DND-41 (cell line): ENCODE results near the gene BACE1.

Source experiments
- ATAC-seq: fragments of 200-7000 bp; cut with Tn5 transposase; 3 replicates; pipeline ENCODE4 v1.9.1; 2021; ENCODE audit warnings: low read depth; ENCODE audit not compliant: insufficient read depth
- DNase-seq: peaks from one replicate; pipeline ENCODE4 v3.0.0-alpha.2; 2020
- H2AFZ ChIP-seq: 2 replicates; pipeline ENCODE4 v1.6.0; 2012; ENCODE audit warnings: low read depth, low read length
- H3K27ac ChIP-seq: 2 replicates; pipeline ENCODE4 v1.5.1; 2012; ENCODE audit warnings: low read length, inconsistent platforms
- H3K27me3 ChIP-seq: fragments of 200-600 bp; sonication (generic); 2 replicates; pipeline ENCODE4 v1.6.0; 2012; ENCODE audit warnings: low read length, mild to moderate bottlenecking, inconsistent platforms; ENCODE audit not compliant: insufficient read depth, poor library complexity
- H3K36me3 ChIP-seq: 2 replicates; pipeline ENCODE4 v1.5.1; 2012; ENCODE audit warnings: low read length, inconsistent platforms; ENCODE audit not compliant: insufficient read depth
- H3K4me1 ChIP-seq: 2 replicates; pipeline ENCODE4 v1.5.1; 2012; ENCODE audit warnings: mild to moderate bottlenecking, low read length; ENCODE audit not compliant: insufficient read depth
- H3K4me2 ChIP-seq: 2 replicates; pipeline ENCODE4 v1.6.0; 2012; ENCODE audit warnings: mild to moderate bottlenecking, moderate library complexity, low read length, inconsistent platforms; ENCODE audit not compliant: insufficient read depth
- H3K4me3 ChIP-seq, 2 experiments: fragments of 200-600 bp in 1 of 2; shearing (Covaris generic) in 1 of 2; 2 replicates each; pipeline ENCODE4 v1.5.1; 2012 to 2016; ENCODE audit warnings: inconsistent platforms in 2 of 2, low read length in 2 of 2, mild to moderate bottlenecking in 2 of 2, low read depth in 1 of 2, moderate library complexity in 1 of 2
- H3K79me2 ChIP-seq: 2 replicates; pipeline ENCODE4 v1.6.0; 2012; ENCODE audit warnings: low read length, inconsistent platforms; ENCODE audit not compliant: insufficient read depth
- H3K9ac ChIP-seq: 2 replicates; pipeline ENCODE4 v1.6.0; 2012; ENCODE audit warnings: low read depth, mild to moderate bottlenecking, inconsistent platforms, low read length, moderate library complexity
- H3K9me3 ChIP-seq: 2 replicates; pipeline ENCODE4 v1.5.1; 2012; ENCODE audit warnings: low read length, moderate library complexity, mild to moderate bottlenecking, inconsistent platforms; ENCODE audit not compliant: insufficient read depth, severe bottlenecking
- H4K20me1 ChIP-seq: 2 replicates; pipeline ENCODE4 v1.6.0; 2012; ENCODE audit warnings: low read length; ENCODE audit not compliant: insufficient read depth
- EZH2 ChIP-seq: IDR thresholded peaks from 3 replicates; pipeline ENCODE4 v1.6.1; 2012; ENCODE audit warnings: borderline replicate concordance, low read depth, mild to moderate bottlenecking, moderate library complexity, low read length, inconsistent platforms; ENCODE audit not compliant: severe bottlenecking
- TF ChIP-seq, protein P1 (sequence below): IDR thresholded peaks from 2 replicates; pipeline ENCODE4 v1.5.1; 2012; ENCODE audit warnings: borderline replicate concordance, low read length, moderate library complexity, mild to moderate bottlenecking; ENCODE audit not compliant: poor library complexity, severe bottlenecking; ENCODE audit errors: extremely low read depth

Gene BACE1

DNA sequence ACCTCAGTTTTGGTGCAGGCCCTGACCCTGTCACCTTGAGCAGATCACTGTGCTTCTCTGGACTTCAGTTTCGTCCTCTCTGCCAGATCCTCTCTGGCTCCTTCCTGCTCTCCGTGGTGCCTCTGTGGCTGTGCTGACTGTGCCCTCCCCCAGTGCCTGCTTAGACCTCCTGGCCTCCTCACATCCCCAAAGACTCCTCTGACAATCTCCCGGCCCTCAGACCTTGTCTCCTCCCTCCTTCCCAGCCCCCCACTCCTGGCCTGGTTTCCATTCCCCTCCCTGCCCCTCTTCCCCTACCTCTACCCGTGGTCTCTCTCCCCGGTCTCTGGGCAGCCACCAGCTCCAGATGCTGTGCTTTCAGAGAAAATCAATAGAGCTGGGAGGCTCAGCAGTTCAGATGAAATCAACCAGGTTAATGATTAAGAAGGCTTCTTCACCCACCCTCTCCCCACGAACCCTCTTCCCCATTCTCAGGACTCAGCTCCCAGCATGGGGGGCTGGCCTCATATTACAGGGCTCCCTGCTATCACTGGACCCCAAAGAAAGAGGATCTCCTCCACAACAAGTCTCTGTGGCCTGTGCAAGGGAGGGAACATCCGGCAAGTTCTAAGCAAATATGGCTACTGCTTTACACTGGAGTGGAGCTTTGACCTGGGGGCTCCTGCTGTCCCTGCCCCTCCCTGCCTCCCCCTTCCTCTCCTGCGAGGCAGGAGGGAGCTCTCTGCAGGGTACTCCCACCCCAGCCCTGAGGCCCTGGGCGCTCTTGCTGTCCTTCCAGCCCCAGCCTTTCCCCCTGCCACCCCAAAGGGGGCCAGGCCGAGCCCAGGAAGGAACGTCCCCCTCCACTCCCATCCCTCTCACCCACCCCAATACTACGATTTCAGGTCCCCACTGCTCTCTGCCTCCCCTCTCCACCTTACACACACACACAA, 16.4 kb downstream of the BACE1 start:
- ATAC-seq (no peak), DNase-seq (no peak)
- no peak overlapping the region for H3K4me3 ChIP-seq
- no peak overlapping the region for H3K4me2 ChIP-seq
- no peaks in the 10 kb centered on the region for H3K36me3 ChIP-seq
- no peak overlapping the region for H2AFZ ChIP-seq
- H3K27me3 ChIP-seq, result no peaks in the 10 kb centered on the region
- no peaks in the 10 kb centered on the region for H3K79me2 ChIP-seq
- H3K4me1 ChIP-seq, result no peaks in the 10 kb centered on the region
- H4K20me1 ChIP-seq, result no peaks in the 10 kb centered on the region; the same call in 1 of the 2 replicates
- TF ChIP-seq, protein P1, sequence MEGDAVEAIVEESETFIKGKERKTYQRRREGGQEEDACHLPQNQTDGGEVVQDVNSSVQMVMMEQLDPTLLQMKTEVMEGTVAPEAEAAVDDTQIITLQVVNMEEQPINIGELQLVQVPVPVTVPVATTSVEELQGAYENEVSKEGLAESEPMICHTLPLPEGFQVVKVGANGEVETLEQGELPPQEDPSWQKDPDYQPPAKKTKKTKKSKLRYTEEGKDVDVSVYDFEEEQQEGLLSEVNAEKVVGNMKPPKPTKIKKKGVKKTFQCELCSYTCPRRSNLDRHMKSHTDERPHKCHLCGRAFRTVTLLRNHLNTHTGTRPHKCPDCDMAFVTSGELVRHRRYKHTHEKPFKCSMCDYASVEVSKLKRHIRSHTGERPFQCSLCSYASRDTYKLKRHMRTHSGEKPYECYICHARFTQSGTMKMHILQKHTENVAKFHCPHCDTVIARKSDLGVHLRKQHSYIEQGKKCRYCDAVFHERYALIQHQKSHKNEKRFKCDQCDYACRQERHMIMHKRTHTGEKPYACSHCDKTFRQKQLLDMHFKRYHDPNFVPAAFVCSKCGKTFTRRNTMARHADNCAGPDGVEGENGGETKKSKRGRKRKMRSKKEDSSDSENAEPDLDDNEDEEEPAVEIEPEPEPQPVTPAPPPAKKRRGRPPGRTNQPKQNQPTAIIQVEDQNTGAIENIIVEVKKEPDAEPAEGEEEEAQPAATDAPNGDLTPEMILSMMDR, result no peak
- TF ChIP-seq EZH2, result no peak
- H3K9me3 ChIP-seq, result no peaks in the 10 kb centered on the region
- no peak overlapping the region for H3K27ac ChIP-seq
- H3K9ac ChIP-seq, result no peak overlapping the region

GRCh38 chr11:117298195-117298594, 17.9 kb downstream of the BACE1 start:
- DNase-seq (no peak), ATAC-seq (no peak)
- H3K4me3 ChIP-seq, result no peak overlapping the region
- H3K27ac ChIP-seq, result no peak overlapping the region
- no peak overlapping the region for H3K9ac ChIP-seq
- H2AFZ ChIP-seq, result no peak overlapping the region
- H4K20me1 ChIP-seq, result no peaks in the 10 kb centered on the region; the same call in 1 of the 2 replicates
- no peaks in the 10 kb centered on the region for H3K9me3 ChIP-seq
- no peaks in the 10 kb centered on the region for H3K36me3 ChIP-seq
- no peaks in the 10 kb centered on the region for H3K79me2 ChIP-seq
- H3K27me3 ChIP-seq, result no peaks in the 10 kb centered on the region
- H3K4me2 ChIP-seq, result no peak overlapping the region
- no peak for TF ChIP-seq EZH2
- TF ChIP-seq, protein P1, result no peak
- H3K4me1 ChIP-seq, result no peaks in the 10 kb centered on the region

DNA sequence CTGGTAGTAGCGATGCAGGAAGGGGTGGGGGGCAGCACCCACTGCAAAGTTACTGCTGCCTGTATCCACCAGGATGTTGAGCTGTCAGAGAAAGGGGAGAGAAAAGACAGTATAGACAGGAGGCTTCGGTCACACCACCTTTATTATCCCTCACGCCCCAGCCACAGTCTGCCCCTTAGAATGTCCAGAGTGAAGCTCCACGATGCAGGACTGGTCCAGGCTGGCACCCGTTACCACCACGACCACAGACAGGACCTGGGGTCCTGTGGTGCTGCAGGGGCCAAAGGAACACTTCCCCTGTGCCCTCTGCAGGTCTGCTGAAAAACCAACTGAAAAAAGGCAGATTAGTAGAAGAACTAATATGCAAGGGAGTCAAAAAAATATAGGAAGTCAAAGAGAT, 19.2 kb downstream of the BACE1 start:
- H3K9me3 ChIP-seq, result no peaks in the 10 kb centered on the region
- H2AFZ ChIP-seq, result no peak overlapping the region
- ATAC-seq (no peak), DNase-seq (no peak)
- no peak overlapping the region for H3K27ac ChIP-seq
- no peak overlapping the region for H3K4me3 ChIP-seq
- H3K4me1 ChIP-seq, result no peaks in the 10 kb centered on the region
- H3K27me3 ChIP-seq, result no peaks in the 10 kb centered on the region
- H4K20me1 ChIP-seq, result no peaks in the 10 kb centered on the region; the same call in 1 of the 2 replicates
- H3K79me2 ChIP-seq, result no peaks in the 10 kb centered on the region
- no peak overlapping the region for H3K4me2 ChIP-seq
- H3K36me3 ChIP-seq, result no peaks in the 10 kb centered on the region
- TF ChIP-seq, protein P1, result no peak
- no peak for TF ChIP-seq EZH2
- no peak overlapping the region for H3K9ac ChIP-seq
